Measurements from ENCODE around the gene PIK3C2G.

The PIK3C2G gene

DNA sequence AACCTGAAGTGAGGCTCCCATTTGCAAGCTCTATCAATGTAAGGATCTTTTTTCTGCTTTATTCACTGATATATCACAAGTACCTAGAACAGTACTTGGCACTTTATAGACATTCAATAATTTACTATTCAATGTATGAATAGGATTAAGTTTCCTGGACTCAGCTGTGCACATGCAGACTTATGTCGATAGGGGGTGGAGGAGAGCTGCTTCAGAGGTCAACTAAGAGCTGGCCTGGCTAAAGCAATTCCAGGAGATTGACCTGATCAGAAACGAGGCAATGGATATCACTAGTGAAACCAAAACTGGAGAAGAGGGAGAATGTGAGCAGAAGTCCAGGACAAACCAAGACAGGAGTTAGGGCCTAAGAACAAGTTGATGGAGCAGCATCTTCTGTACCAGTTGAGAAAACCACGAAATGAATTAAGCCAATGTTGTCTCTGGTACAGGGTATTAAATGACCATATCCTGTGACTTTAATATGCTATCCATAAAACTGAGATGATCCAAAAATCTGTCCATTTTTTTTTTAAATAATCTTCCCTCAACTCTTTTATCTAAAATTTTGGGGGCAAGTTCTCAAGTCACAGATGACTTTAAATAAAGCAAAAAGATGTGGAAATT, 169.2 kb downstream of the PIK3C2G start:
- no peaks in the 10 kb centered on the region for H3K27me3 ChIP-seq
- no peak overlapping the region for H3K4me3 ChIP-seq (ENCODE audit: low read depth in 1 of 2, low read length in 1 of 2)
- TF ChIP-seq CTCF (IDR thresholded peaks at IDR 0.05) = no peak
- no peaks in the 10 kb centered on the region for H3K4me1 ChIP-seq (ENCODE audit: control insufficient read depth in 1 of 2, insufficient read depth in 1 of 2, low read depth in 1 of 2, low read length in 1 of 2)
- H3K36me3 ChIP-seq = no peaks in the 10 kb centered on the region
- no peaks in the 10 kb centered on the region for H3K9me3 ChIP-seq
- no peak overlapping the region for H3K27ac ChIP-seq

GRCh38 chr12:18431771-18432170, 170.5 kb downstream of the PIK3C2G start:
- Histone ChIP-seq H3K4me1 (ENCODE audit: control insufficient read depth in 1 of 2, insufficient read depth in 1 of 2, low read depth in 1 of 2, low read length in 1 of 2) (no peaks in the 10 kb centered on the region), H3K36me3 (no peaks in the 10 kb centered on the region), H3K27ac (no peak overlapping the region), H3K9me3 (no peaks in the 10 kb centered on the region), H3K4me3 (ENCODE audit: low read depth in 1 of 2, low read length in 1 of 2) (no peak overlapping the region), H3K27me3 (no peaks in the 10 kb centered on the region)
- no peak for TF ChIP-seq CTCF (IDR thresholded peaks at IDR 0.05)

DNA sequence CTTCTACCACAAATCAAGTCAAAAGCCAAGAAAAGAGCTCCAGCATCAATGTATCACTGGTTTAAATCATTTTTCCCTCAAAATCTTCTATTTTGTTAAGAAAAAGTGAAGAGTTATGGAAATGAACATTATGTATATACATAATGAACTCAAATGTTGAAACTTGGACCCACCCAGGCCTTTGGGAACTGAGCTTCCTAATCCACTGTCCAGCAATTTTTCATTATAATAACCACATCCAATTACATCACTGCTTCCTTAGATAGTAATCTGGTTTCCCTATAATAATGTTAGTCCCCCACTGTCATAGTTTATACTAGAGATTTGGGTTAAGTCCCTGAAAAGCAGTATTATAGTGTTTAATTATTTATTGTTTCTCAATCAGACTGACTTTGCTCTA, 170.9 kb downstream of the PIK3C2G start:
- no peak for TF ChIP-seq CTCF (IDR thresholded peaks at IDR 0.05)
- H3K9me3 ChIP-seq = no peaks in the 10 kb centered on the region
- no peaks in the 10 kb centered on the region for H3K4me1 ChIP-seq (ENCODE audit: control insufficient read depth in 1 of 2, insufficient read depth in 1 of 2, low read depth in 1 of 2, low read length in 1 of 2)
- H3K4me3 ChIP-seq (ENCODE audit: low read depth in 1 of 2, low read length in 1 of 2) = no peak overlapping the region
- H3K27ac ChIP-seq = no peak overlapping the region
- H3K36me3 ChIP-seq = no peaks in the 10 kb centered on the region
- H3K27me3 ChIP-seq = no peaks in the 10 kb centered on the region

DNA sequence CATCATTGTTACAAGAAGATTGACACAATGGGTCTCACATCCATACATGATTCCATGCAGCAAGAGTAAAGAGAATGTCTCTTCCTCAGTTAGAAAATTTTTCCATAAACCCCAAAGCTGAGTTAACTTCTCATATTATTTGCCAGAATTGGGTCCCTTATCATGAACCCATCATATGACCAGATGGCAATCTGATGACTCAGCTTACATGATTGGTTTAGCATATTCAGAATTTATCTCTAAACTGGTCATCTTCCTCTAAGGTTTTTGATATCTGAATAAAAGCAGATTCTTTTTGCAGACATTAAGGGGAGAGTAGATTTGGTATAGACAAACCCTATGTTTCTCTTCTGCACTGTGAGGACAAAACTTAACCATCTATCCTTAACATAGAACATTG, 174.9 kb downstream of the PIK3C2G start:
- TF ChIP-seq CTCF (IDR thresholded peaks at IDR 0.05) = no peak
- Histone ChIP-seq H3K27me3 (no peaks in the 10 kb centered on the region), H3K36me3 (no peaks in the 10 kb centered on the region), H3K27ac (no peak overlapping the region), H3K9me3 (no peaks in the 10 kb centered on the region), H3K4me3 (ENCODE audit: low read depth in 1 of 2, low read length in 1 of 2) (no peak overlapping the region), H3K4me1 (ENCODE audit: control insufficient read depth in 1 of 2, insufficient read depth in 1 of 2, low read depth in 1 of 2, low read length in 1 of 2) (no peaks in the 10 kb centered on the region)

GRCh38 chr12:18439541-18439940, 178.2 kb downstream of the PIK3C2G start:
- no peaks in the 10 kb centered on the region for H3K27me3 ChIP-seq
- H3K36me3 ChIP-seq = no peaks in the 10 kb centered on the region
- no peaks in the 10 kb centered on the region for H3K4me1 ChIP-seq (ENCODE audit: control insufficient read depth in 1 of 2, insufficient read depth in 1 of 2, low read depth in 1 of 2, low read length in 1 of 2)
- no peak overlapping the region for H3K4me3 ChIP-seq (ENCODE audit: low read depth in 1 of 2, low read length in 1 of 2)
- TF ChIP-seq CTCF (IDR thresholded peaks at IDR 0.05) = no peak
- H3K27ac ChIP-seq = no peak overlapping the region
- H3K9me3 ChIP-seq = no peaks in the 10 kb centered on the region
